Caki2 (cell line): ENCODE measurements around the gene GTPBP6. TPM values are rescaled to one million over a fixed set of nuclear protein-coding genes. Genes with fewer than 3 reads are reported as not detected.
"Not testable (repeated sequence)": the region's sequence is repeated elsewhere in the genome, so short reads cannot be mapped to it uniquely, and the experiment has no call there.

Experiments
- DNase-seq: peaks from one replicate; pipeline ENCODE4 v3.0.0-alpha.2; 2015; ENCODE audit warnings: low read depth
- in situ Hi-C: cut with HindIII; loops from 2 replicates; pipeline ENCODE4 v1.10.0; 2016; ENCODE audit warnings: low sequenced_read_pairs, low pct_unique_long_range_greater_than_20kb, mixed read lengths
- total RNA-seq: library from RNA; depleted of rRNA; stranded (reverse); fragments of >200 nt; shearing (Covaris generic); gene quantifications from 2 replicates; pipeline ENCODE4 v1.2.3, GENCODE V29; 2014; ENCODE audit warnings: low replicate concordance

Gene GTPBP6
- total RNA-seq, 1 experiment from 2014 or later = 32.1 TPM

- in situ Hi-C loops = not testable (repeated sequence)
These were observed 6.1 kb upstream of the GTPBP6 start for GRCh38 chrX:324664-325063.

DNA sequence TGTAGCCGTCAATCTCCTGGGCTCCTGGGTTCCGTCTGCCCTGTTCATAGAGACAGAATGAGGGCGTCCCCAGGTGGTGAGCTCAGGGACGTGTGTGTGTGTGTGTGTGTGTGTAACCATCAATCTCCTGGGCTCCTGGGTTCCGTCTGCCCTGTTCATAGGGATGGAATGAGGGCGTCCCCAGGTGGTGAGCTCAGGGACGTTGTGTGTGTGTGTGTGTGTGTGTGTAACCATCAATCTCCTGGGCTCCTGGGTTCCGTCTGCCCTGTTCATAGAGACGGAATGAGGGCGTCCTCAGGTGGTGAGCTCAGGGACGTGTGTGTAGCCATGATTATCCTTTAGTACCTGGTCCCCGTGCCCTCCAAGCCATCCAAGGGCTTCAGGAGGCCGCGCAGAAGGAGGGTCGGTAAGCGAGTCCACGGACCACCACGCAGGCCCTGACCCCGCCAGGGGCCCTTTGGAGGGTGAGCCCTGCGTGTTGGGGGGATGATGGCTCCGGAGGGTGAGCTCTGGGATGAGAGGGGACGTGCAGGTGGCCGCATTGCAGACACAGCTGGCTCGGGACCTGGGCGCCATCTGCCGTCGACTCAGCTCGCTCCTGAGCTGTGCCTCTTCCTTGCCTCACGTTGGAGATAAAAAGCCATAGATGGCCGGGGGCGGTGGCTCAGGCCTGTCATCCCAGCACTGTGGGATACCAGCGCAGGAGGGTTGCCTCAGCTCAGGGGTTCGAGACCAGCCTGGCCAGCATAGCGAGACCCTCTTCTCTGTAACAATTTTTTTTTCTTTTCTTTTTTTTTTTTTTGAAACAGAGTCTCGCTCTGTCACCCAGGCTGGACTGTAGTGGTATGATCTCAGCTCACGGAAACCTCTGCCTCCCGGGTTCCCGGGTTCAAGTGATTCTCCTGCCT is 5.4 kb upstream of the GTPBP6 start:
- DNase-seq = peak; percentile 63
- in situ Hi-C loops = no loop called here

More at GRCh38 chrX:324664-325063, 6.1 kb upstream of the GTPBP6 start:
- not testable (repeated sequence) for DNase-seq

DNA sequence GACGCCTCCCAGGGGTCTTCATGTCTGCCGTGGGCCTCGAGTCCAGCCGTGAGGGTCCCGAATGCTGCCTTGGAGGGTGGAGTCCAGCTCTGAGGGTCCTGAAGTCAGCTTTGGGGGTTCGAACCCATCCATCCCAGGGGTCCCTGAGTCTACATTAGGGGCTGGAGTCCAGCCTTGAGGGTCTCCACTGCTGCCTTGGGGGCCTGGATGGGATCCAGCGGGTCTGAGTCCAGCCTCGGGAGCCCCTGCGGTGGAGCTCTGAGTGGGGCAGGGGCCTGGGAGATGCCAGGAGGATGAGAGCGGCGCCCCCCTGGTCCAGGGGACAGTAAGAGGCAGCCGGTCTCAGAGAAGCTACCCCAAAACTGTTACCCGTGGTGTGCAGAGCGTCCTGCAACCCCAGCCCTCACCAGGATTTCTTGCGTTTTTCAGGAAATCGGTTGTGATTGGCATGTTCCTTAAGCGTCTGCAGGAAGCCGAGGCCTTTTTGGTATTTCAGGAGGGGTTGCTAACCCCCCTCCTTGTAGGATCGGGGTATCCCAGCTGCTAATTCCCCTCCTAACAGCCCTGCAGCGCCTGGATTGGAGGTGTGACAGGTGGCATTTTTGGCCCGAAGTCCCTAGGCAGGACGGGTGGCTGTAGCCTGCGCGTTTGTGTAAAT is 1.7 kb upstream of the GTPBP6 start:
- no peak for DNase-seq
- in situ Hi-C loops = no loop called here

DNA sequence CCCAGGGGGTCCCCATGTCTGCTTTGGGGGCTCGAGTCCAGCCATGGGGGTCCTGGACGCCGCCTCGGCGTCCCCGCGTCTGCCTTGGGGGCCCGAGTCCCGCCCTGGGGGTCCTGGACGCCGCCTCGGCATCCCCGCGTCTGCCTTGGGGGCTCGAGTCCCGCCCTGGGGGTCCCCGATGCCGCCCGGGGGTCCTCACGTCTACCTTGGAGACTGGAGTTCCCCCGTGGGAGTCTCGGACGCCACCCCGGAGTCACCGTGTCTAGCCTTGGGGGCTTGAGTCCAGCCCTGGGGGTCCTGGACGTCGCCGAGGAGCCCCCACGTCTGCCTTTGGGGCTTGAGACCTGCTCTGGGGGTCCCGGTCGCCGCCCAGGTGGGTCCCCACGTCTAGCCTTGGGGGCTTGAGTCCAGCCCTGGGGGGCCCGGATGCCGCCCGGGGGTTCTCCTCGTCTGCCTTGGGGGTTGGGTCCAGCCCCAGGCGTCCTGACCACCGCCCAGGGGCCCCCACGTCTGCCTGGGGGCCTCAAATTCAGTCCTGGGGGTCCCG is 1.1 kb upstream of the GTPBP6 start:
- DNase-seq = no peak
- in situ Hi-C loops = no loop called here

DNA sequence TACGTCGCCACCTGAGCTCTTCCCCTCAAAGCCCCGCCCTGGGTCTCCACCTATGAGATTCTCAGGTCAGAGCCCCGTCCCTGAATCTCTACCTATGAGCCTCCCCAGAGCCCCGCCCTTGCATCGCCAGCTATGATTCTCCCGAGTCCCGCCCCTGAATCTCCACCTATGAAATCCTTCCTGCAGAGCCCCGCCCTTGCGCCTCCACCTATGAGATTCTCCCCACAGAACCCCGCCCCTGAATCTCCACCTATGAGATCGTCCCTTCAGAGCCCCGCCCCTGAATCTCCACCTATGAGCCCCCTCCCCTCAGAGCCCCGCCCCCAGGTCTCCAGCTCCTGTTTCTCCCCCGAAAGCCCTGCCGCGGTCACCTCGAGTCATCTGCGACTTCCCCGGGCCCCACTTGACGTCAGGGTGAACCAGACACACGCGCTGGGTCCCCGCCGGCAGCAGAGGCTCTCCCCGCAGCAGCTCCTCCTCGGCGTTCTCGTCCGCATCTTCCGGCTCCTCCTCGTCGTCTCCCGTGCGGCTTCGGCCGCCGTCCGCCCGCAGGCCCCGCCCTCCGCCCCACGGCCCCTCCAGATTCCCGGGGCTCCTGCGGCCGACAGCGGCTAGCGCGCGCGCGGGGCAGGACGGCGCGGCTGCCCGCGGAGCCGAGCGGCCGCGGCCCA is 393 bp downstream of the GTPBP6 start:
- in situ Hi-C loops = no loop called here
- peak; percentile 96 for DNase-seq

GRCh38 chrX:317424-318067 is 1.1 kb downstream of the GTPBP6 start:
- in situ Hi-C loops = no loop called here
- DNase-seq = no peak

DNA sequence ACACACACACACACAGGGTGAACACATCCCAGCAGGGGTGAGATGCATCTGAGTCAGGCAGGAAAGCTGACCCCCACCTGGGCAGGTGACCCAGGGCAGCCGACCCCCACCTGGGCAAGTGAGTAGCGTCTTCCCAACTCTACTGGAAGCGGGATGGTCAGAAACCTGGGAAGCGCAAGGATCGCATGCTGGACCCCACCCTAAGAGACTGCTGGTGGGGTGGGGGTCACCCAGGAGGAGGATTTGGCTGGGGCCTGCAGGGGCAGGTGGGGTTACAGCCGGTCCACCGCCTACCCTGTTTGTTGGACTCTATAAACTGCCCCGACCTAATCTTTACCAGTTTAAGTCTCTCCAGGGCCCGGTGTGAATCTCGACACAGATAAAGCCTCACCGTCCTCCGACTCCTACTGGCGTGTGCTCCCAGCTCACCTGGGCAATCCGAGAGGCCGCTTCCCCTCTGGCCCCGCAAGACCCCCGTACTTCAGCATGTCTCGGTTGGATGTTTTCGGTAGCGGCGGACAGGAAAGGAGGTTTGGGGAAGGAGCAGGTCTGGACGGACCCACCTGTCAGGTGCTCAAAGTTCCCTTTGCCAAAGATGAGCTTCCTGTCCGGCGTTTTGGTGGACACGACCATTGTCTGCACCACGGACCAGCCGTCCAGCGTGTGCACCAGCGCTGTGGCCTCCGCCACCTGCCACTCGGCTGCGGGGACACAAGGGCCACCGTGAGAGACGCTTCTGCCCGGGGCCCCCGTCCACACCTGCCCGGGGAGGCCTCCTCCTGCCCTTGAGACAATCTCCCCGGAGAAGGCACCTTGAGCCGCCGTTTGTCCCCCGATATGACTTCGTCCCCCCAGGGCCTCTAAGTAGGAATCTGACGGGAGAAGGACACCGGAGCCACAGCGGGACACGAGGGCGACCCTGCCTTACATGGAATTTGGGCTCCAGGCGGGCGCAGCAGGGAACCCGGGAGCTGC is 2.0 kb downstream of the GTPBP6 start:
- DNase-seq = no peak
- in situ Hi-C loops = no loop called here

GRCh38 chrX:314781-315595 is 3.6 kb downstream of the GTPBP6 start:
- in situ Hi-C loops = no loop called here
- no peak for DNase-seq

GRCh38 chrX:314049-314448 is 4.5 kb downstream of the GTPBP6 start:
- DNase-seq = no peak
- in situ Hi-C loops = no loop called here

DNA sequence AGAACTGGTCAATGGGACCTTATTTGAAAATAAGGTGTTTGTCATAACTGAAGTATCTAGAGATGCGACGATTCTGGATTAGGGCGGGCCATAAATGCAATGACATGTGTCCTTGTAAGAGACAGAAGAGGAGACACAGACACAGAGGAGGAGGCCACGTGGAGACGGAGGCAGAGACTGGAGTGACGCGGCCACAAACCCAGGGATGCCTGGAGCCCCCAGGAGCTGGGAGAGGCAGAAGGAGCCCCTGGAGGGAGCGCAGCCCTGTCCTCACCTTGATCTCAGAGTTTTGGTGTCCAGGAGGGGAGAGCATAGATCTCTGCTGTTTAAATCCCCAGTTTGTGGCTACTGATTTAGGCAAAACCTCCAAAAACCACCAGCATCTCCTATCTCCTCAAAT is 5.0 kb downstream of the GTPBP6 start:
- DNase-seq = no peak
- in situ Hi-C loops = no loop called here

- no peak for DNase-seq
- in situ Hi-C loops = no loop called here
These were observed 5.8 kb downstream of the GTPBP6 start for GRCh38 chrX:312621-313331.

DNA sequence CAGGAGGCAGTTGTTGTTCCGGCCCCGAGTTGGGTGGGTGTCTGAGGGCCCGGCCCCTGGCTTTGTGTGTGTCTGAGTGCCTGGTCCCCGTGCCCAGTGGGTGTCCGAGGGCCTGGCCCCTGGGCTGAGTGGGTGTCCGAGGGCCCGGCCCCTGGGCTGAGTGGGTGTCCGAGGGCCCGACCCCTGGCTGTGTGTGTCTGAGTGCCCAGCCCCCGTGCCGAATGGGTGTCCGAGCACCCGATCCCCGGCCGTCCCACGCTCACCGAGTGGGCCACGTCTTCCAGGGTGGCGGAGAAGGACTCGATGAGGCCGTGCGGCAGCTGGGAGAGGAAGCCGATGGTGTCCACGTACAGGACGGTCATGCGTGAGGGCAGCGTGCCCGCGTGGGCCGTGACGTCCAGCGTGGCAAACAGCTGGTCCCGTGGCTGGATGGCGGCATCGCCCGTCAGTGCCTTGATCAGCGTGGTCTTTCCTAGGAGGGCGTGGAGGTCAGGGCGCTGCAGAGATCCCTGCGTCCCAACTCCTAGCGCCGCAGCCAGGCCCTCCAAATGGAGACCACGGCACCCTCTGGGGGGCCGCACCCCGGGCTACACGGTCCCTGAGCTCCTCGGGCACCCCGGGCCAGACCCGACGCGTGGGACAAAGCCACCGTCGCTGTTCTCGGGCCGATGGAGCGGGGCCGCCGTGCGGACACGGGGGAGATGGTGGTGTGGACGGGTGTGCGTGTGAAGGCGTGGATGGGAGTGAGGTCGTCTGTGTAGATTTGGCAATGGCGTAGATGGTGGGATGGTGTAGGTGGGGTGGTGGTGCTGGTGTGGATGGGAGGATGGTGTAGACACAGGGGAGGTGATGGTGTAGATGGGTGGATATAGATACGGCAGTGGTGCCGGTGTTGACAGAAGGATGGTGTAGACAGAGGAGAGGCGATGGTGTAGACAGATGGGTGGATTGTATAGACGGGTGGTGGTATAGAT is 7.2 kb downstream of the GTPBP6 start:
- in situ Hi-C loops = no loop called here

GRCh38 chrX:310621-311155 is 7.9 kb downstream of the GTPBP6 start:
- DNase-seq = no peak
- in situ Hi-C loops = no loop called here

More for the DNA sequence above, 7.2 kb downstream of the GTPBP6 start:
- no peak for DNase-seq

- no peak for DNase-seq
- in situ Hi-C loops = no loop called here
These were observed 9.6 kb downstream of the GTPBP6 start for GRCh38 chrX:308821-309520.
